DND-41 (cell line): ENCODE data around the gene TXNL4B.
A peak's percentile ranks its signal among the peaks of the same experiment; 100 is the strongest.
"Not testable (repeated sequence)": the region's sequence is repeated elsewhere in the genome, so short reads cannot be mapped to it uniquely, and the experiment has no call there.

Source experiments
- ATAC-seq: fragments of 200-7000 bp; cut with Tn5 transposase; 3 replicates; pipeline ENCODE4 v1.9.1; 2021; ENCODE audit warnings: low read depth; ENCODE audit not compliant: insufficient read depth
- DNase-seq: peaks from one replicate; pipeline ENCODE4 v3.0.0-alpha.2; 2020
- H2AFZ ChIP-seq: 2 replicates; pipeline ENCODE4 v1.6.0; 2012; ENCODE audit warnings: low read depth, low read length
- H3K27ac ChIP-seq: 2 replicates; pipeline ENCODE4 v1.5.1; 2012; ENCODE audit warnings: low read length, inconsistent platforms
- H3K27me3 ChIP-seq: fragments of 200-600 bp; sonication (generic); 2 replicates; pipeline ENCODE4 v1.6.0; 2012; ENCODE audit warnings: low read length, mild to moderate bottlenecking, inconsistent platforms; ENCODE audit not compliant: insufficient read depth, poor library complexity
- H3K36me3 ChIP-seq: 2 replicates; pipeline ENCODE4 v1.5.1; 2012; ENCODE audit warnings: low read length, inconsistent platforms; ENCODE audit not compliant: insufficient read depth
- H3K4me1 ChIP-seq: 2 replicates; pipeline ENCODE4 v1.5.1; 2012; ENCODE audit warnings: mild to moderate bottlenecking, low read length; ENCODE audit not compliant: insufficient read depth
- H3K4me2 ChIP-seq: 2 replicates; pipeline ENCODE4 v1.6.0; 2012; ENCODE audit warnings: mild to moderate bottlenecking, moderate library complexity, low read length, inconsistent platforms; ENCODE audit not compliant: insufficient read depth
- H3K4me3 ChIP-seq, 2 experiments: fragments of 200-600 bp in 1 of 2; shearing (Covaris generic) in 1 of 2; 2 replicates each; pipeline ENCODE4 v1.5.1; 2012 to 2016; ENCODE audit warnings: inconsistent platforms in 2 of 2, low read length in 2 of 2, mild to moderate bottlenecking in 2 of 2, low read depth in 1 of 2, moderate library complexity in 1 of 2
- H3K79me2 ChIP-seq: 2 replicates; pipeline ENCODE4 v1.6.0; 2012; ENCODE audit warnings: low read length, inconsistent platforms; ENCODE audit not compliant: insufficient read depth
- H3K9ac ChIP-seq: 2 replicates; pipeline ENCODE4 v1.6.0; 2012; ENCODE audit warnings: low read depth, mild to moderate bottlenecking, inconsistent platforms, low read length, moderate library complexity
- H3K9me3 ChIP-seq: 2 replicates; pipeline ENCODE4 v1.5.1; 2012; ENCODE audit warnings: low read length, moderate library complexity, mild to moderate bottlenecking, inconsistent platforms; ENCODE audit not compliant: insufficient read depth, severe bottlenecking
- H4K20me1 ChIP-seq: 2 replicates; pipeline ENCODE4 v1.6.0; 2012; ENCODE audit warnings: low read length; ENCODE audit not compliant: insufficient read depth
- EZH2 ChIP-seq: IDR thresholded peaks from 3 replicates; pipeline ENCODE4 v1.6.1; 2012; ENCODE audit warnings: borderline replicate concordance, low read depth, mild to moderate bottlenecking, moderate library complexity, low read length, inconsistent platforms; ENCODE audit not compliant: severe bottlenecking
- TF ChIP-seq, protein P1 (sequence below): IDR thresholded peaks from 2 replicates; pipeline ENCODE4 v1.5.1; 2012; ENCODE audit warnings: borderline replicate concordance, low read length, moderate library complexity, mild to moderate bottlenecking; ENCODE audit not compliant: poor library complexity, severe bottlenecking; ENCODE audit errors: extremely low read depth

TXNL4B gene

DNA sequence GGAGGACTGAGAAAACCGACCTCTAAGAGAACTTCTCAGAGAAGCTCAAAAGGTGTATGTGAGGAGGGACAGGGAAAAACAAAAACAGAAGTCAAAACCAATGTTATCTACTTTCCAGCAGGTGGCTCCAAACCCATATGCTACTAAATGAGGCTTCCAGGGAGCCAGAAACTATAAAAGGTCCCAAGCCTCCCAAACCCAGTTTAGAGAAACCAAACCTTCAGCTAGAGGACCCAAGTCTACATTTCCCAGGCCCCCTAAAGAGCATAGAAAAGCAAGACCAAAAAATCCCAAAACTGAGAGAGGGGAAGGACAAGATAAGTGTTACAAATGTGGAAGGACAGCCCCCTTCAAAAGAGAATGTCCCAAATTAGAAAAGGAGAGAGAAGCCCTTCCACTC lies 26.7 kb downstream of the TXNL4B start:
- H3K79me2 ChIP-seq, result no peaks in the 10 kb centered on the region
- no peak overlapping the region for H2AFZ ChIP-seq
- H3K4me3 ChIP-seq, result no peak overlapping the region
- no peak overlapping the region for H3K4me2 ChIP-seq
- H3K9me3 ChIP-seq, result no peaks in the 10 kb centered on the region
- H3K4me1 ChIP-seq, result no peaks in the 10 kb centered on the region
- H3K27ac ChIP-seq, result no peak overlapping the region
- no peaks in the 10 kb centered on the region for H3K27me3 ChIP-seq
- DNase-seq (no peak), ATAC-seq (peak; percentile 67)
- no peaks in the 10 kb centered on the region for H3K36me3 ChIP-seq
- H4K20me1 ChIP-seq, result no peaks in the 10 kb centered on the region
- no peak for TF ChIP-seq EZH2
- TF ChIP-seq, protein P1, sequence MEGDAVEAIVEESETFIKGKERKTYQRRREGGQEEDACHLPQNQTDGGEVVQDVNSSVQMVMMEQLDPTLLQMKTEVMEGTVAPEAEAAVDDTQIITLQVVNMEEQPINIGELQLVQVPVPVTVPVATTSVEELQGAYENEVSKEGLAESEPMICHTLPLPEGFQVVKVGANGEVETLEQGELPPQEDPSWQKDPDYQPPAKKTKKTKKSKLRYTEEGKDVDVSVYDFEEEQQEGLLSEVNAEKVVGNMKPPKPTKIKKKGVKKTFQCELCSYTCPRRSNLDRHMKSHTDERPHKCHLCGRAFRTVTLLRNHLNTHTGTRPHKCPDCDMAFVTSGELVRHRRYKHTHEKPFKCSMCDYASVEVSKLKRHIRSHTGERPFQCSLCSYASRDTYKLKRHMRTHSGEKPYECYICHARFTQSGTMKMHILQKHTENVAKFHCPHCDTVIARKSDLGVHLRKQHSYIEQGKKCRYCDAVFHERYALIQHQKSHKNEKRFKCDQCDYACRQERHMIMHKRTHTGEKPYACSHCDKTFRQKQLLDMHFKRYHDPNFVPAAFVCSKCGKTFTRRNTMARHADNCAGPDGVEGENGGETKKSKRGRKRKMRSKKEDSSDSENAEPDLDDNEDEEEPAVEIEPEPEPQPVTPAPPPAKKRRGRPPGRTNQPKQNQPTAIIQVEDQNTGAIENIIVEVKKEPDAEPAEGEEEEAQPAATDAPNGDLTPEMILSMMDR, result peak; percentile 68
- H3K9ac ChIP-seq, result no peak overlapping the region

DNA sequence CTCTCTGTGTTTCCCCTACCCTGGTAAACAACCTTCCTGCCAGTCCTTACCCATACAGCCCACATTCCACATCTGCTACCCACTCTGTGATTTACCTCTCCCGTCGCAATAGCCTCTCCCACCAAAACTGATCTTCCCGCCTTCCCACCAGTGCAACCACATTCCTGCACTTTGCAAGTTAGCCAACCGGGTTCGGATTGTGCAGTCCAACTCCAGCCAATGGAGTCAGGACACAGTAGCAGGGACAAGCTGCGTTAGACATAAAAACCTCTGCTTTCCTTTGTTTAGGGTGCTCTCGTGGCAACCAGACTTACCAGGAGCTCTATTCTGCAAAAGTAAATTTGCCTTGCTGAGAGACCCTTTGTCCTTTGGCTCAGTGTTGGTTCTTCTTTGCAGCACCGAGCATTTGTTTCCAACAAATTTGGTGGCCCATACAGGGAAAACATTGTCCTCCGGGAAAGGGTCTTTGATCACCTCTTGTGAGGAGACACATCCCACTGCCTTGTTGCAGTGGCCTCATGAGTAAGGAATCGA lies 29.0 kb downstream of the TXNL4B start:
- no peak overlapping the region for H3K9ac ChIP-seq
- no peaks in the 10 kb centered on the region for H3K27me3 ChIP-seq
- no peak overlapping the region for H2AFZ ChIP-seq
- DNase-seq, result no peak
- H3K36me3 ChIP-seq, result no peaks in the 10 kb centered on the region
- H3K79me2 ChIP-seq, result no peaks in the 10 kb centered on the region
- ATAC-seq, result no peak
- TF ChIP-seq, protein P1, result no peak
- no peak for TF ChIP-seq EZH2
- H3K27ac ChIP-seq, result no peak overlapping the region
- no peak overlapping the region for H3K4me3 ChIP-seq
- H4K20me1 ChIP-seq, result no peaks in the 10 kb centered on the region
- H3K9me3 ChIP-seq, result no peaks in the 10 kb centered on the region
- no peak overlapping the region for H3K4me2 ChIP-seq
- no peaks in the 10 kb centered on the region for H3K4me1 ChIP-seq

DNA sequence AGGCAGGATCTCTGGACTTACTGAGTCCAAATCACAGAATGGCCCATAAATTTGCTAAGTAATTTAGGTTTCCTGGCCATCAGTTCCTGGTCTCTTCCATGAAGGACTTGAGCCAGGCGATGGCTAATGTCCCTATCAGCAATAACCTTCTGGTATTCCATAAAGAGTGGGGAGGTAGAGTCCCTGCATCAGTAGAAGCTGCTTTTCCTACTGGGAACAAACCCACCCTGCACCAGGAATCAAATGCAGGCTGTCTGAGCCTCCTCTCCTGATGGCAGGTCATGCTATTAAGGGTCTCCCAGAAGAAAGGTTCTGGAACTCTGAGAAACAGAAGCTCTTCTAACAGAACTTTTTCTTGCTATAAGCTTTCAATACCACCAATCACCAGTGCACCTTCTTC lies 31.9 kb downstream of the TXNL4B start:
- no peak for TF ChIP-seq EZH2
- TF ChIP-seq, protein P1, result no peak
- Histone ChIP-seq H4K20me1 (no peaks in the 10 kb centered on the region), H3K79me2 (no peaks in the 10 kb centered on the region), H3K4me3 (no peak overlapping the region), H3K4me1 (no peaks in the 10 kb centered on the region), H3K27me3 (no peaks in the 10 kb centered on the region), H2AFZ (no peak overlapping the region), H3K27ac (no peak overlapping the region), H3K4me2 (no peak overlapping the region), H3K36me3 (no peaks in the 10 kb centered on the region), H3K9ac (no peak overlapping the region), H3K9me3 (no peaks in the 10 kb centered on the region)
- no peak for DNase-seq
- no peak for ATAC-seq

DNA sequence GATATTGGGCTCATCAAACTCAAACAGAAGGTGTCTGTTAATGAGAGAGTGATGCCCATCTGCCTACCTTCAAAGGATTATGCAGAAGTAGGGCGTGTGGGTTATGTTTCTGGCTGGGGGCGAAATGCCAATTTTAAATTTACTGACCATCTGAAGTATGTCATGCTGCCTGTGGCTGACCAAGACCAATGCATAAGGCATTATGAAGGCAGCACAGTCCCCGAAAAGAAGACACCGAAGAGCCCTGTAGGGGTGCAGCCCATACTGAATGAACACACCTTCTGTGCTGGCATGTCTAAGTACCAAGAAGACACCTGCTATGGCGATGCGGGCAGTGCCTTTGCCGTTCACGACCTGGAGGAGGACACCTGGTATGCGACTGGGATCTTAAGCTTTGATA lies 33.0 kb downstream of the TXNL4B start:
- H3K9me3 ChIP-seq, result no peaks in the 10 kb centered on the region
- DNase-seq (no peak), ATAC-seq (no peak)
- no peak overlapping the region for H2AFZ ChIP-seq
- no peak for TF ChIP-seq EZH2
- TF ChIP-seq, protein P1, result no peak
- H3K4me3 ChIP-seq, result no peak overlapping the region
- H3K4me1 ChIP-seq, result no peaks in the 10 kb centered on the region
- no peak overlapping the region for H3K4me2 ChIP-seq
- H3K36me3 ChIP-seq, result no peaks in the 10 kb centered on the region
- H3K27ac ChIP-seq, result no peak overlapping the region
- H3K79me2 ChIP-seq, result no peaks in the 10 kb centered on the region
- no peak overlapping the region for H3K9ac ChIP-seq
- no peaks in the 10 kb centered on the region for H4K20me1 ChIP-seq
- H3K27me3 ChIP-seq, result no peaks in the 10 kb centered on the region

DNA sequence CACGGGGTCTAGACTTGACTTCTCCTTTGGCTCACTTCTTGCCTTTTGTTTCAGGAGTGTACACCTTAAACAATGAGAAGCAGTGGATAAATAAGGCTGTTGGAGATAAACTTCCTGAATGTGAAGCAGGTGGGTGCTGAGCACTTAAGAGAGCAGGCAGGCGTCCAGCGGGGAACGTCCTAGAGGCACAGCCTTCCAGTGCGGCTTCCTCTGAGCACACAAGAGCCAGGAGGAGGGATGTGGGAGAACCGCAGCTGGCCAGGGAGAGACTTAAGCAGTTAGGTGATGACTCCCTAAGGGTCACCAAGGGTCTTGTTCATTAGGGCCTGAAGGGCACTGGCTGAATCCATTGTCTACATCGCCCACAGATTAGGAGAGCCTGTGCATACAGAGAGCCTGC lies 34.4 kb downstream of the TXNL4B start:
- DNase-seq, H3K4me1 ChIP-seq, ATAC-seq: not testable (repeated sequence)

More for the DNA sequence above, 34.4 kb downstream of the TXNL4B start:
- H3K36me3 ChIP-seq, H3K79me2 ChIP-seq, H4K20me1 ChIP-seq, H2AFZ ChIP-seq, H3K4me3 ChIP-seq, H3K27me3 ChIP-seq, H3K27ac ChIP-seq, H3K4me2 ChIP-seq, H3K9me3 ChIP-seq, H3K9ac ChIP-seq: not testable (repeated sequence)
